MM.1S (cell line): Measurements from ENCODE around the gene TNRC18.
"Not testable (repeated sequence)": the region's sequence is repeated elsewhere in the genome, so short reads cannot be mapped to it uniquely, and the experiment has no call there.

Experiments used
- DNase-seq: peaks from one replicate; pipeline ENCODE4 v3.0.0-alpha.2; 2015
- H2AFZ ChIP-seq: fragments of 300-600 bp; sonication (generic); 2 replicates; pipeline ENCODE4 v1.6.0; 2016; ENCODE audit warnings: antibody characterized with exemption, low read length
- H3F3A ChIP-seq: fragments of 300-600 bp; sonication (generic); 2 replicates; pipeline ENCODE4 v1.6.1; 2016; ENCODE audit warnings: mild to moderate bottlenecking, antibody characterized with exemption, low read length, moderate library complexity, mixed read lengths; ENCODE audit not compliant: insufficient read depth
- H3K27ac ChIP-seq: fragments of 300-600 bp; sonication (generic); 2 replicates; pipeline ENCODE4 v1.5.1; 2016; ENCODE audit warnings: mild to moderate bottlenecking, low read length
- H3K27me3 ChIP-seq: fragments of 300-600 bp; sonication (generic); replicated peaks from 2 replicates; pipeline ENCODE4 v1.6.0; 2016; ENCODE audit warnings: low read length; ENCODE audit not compliant: insufficient read depth
- H3K36me3 ChIP-seq: fragments of 300-600 bp; sonication (generic); replicated peaks from 2 replicates; pipeline ENCODE4 v1.6.1; 2016; ENCODE audit warnings: mild to moderate bottlenecking, low read length, mixed read lengths; ENCODE audit not compliant: insufficient read depth
- H3K4me1 ChIP-seq: fragments of 300-600 bp; sonication (generic); 2 replicates; pipeline ENCODE4 v1.6.1; 2016; ENCODE audit warnings: low read length, mixed read lengths
- H3K4me2 ChIP-seq: fragments of 300-600 bp; sonication (generic); 2 replicates; pipeline ENCODE4 v1.6.0; 2016; ENCODE audit warnings: low read depth, low read length
- H3K4me3 ChIP-seq: fragments of 300-600 bp; sonication (generic); 2 replicates; pipeline ENCODE4 v1.5.1; 2016; ENCODE audit warnings: low read length, mixed read lengths
- H3K79me2 ChIP-seq: fragments of 300-600 bp; sonication (generic); 2 replicates; pipeline ENCODE4 v1.6.1; 2016; ENCODE audit warnings: mixed run types, low read length, mixed read lengths
- H3K9ac ChIP-seq: fragments of 300-600 bp; sonication (generic); 2 replicates; pipeline ENCODE4 v1.6.1; 2016; ENCODE audit warnings: low read length, mixed read lengths
- H3K9me2 ChIP-seq: fragments of 300-600 bp; sonication (generic); replicated peaks from 2 replicates; pipeline ENCODE4 v1.6.1; 2016; ENCODE audit warnings: mild to moderate bottlenecking, low read length, mixed read lengths; ENCODE audit not compliant: insufficient read depth
- H3K9me3 ChIP-seq: fragments of 300-600 bp; sonication (generic); replicated peaks from 2 replicates; pipeline ENCODE4 v1.6.1; 2016; ENCODE audit warnings: mild to moderate bottlenecking, low read length, mixed read lengths; ENCODE audit not compliant: insufficient read depth
- H4K20me1 ChIP-seq: fragments of 300-600 bp; sonication (generic); 2 replicates; pipeline ENCODE4 v1.6.1; 2016; ENCODE audit warnings: mild to moderate bottlenecking, low read length, moderate library complexity, mixed read lengths; ENCODE audit not compliant: insufficient read depth
- EZH2 ChIP-seq: fragments of 300-600 bp; sonication (generic); optimal IDR thresholded peaks from 2 replicates; pipeline ENCODE3; 2017; ENCODE audit warnings: low read depth, mild to moderate bottlenecking, antibody characterized with exemption, low read length, mixed read lengths
- EZH2phosphoT487 ChIP-seq: fragments of 300-600 bp; sonication (generic); IDR thresholded peaks from 2 replicates; pipeline ENCODE4 v1.6.1; 2018; ENCODE audit warnings: antibody characterized with exemption, low read length
- TF ChIP-seq, protein P1 (sequence below): fragments of 300-600 bp; sonication (generic); IDR thresholded peaks from 2 replicates; pipeline ENCODE4 v1.5.1; 2016; ENCODE audit warnings: antibody characterized with exemption, low read length, mixed read lengths

Gene TNRC18

DNA sequence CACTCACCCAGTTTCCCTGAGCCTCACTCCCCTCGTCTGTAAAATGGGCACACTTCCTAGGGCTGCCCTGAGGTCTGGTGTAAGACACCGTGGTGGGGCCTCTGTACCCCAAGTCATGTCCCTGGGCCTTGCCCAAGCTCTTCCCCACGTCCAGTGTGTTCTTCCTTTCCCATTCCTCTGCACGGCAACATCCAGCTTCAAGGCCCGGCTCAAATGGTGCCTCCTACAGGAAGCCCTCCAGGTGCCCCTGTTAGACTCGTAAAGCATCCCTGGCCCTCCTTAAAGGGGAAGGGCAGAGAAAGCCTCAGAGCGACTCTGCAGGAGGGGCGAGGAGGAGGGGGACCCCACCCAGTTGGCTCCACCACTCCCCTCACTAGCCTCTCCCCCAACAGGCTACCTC is 132.3 kb downstream of the TNRC18 start:
- no peaks in the 10 kb centered on the region for H3K9me2 ChIP-seq
- H3K36me3 ChIP-seq = no peaks in the 10 kb centered on the region
- H3K4me3 ChIP-seq = no peak overlapping the region
- no peaks in the 10 kb centered on the region for H3K79me2 ChIP-seq
- H3K4me1 ChIP-seq = no peaks in the 10 kb centered on the region
- no peak overlapping the region for H3K27ac ChIP-seq
- H4K20me1 ChIP-seq = no peaks in the 10 kb centered on the region
- no peaks in the 10 kb centered on the region for H3F3A ChIP-seq
- TF ChIP-seq EZH2 (no peak), EZH2phosphoT487 (no peak)
- TF ChIP-seq, protein P1, sequence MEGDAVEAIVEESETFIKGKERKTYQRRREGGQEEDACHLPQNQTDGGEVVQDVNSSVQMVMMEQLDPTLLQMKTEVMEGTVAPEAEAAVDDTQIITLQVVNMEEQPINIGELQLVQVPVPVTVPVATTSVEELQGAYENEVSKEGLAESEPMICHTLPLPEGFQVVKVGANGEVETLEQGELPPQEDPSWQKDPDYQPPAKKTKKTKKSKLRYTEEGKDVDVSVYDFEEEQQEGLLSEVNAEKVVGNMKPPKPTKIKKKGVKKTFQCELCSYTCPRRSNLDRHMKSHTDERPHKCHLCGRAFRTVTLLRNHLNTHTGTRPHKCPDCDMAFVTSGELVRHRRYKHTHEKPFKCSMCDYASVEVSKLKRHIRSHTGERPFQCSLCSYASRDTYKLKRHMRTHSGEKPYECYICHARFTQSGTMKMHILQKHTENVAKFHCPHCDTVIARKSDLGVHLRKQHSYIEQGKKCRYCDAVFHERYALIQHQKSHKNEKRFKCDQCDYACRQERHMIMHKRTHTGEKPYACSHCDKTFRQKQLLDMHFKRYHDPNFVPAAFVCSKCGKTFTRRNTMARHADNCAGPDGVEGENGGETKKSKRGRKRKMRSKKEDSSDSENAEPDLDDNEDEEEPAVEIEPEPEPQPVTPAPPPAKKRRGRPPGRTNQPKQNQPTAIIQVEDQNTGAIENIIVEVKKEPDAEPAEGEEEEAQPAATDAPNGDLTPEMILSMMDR = no peak
- no peaks in the 10 kb centered on the region for H3K9me3 ChIP-seq
- DNase-seq = no peak
- H3K4me2 ChIP-seq = no peak overlapping the region
- no peak overlapping the region for H3K9ac ChIP-seq
- H2AFZ ChIP-seq = no peak overlapping the region
- peaks cover 27% of the 10 kb centered on the region for H3K27me3 ChIP-seq

DNA sequence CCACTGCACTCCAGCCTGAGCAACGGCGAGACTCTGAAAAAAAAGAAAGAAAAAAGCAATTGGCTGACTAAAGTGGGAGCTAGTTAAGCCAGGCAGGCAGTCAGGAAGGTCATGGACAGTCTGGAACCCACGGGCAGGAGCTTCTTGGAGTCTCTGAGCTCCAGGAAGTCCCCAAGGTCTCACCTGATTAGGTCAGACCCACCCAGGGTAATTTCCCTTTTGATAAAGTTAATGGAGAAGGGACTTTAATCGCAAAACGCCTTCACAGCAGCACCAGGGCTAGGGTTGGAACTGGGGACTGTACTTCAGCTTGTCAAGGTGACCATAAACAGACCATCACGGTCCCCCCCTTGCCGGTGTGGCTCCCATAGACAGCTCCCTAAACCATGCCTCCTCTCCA is 134.3 kb downstream of the TNRC18 start:
- Histone ChIP-seq H3K27me3 (peaks cover 25% of the 10 kb centered on the region), H3K4me2 (no peak overlapping the region), H3K27ac (no peak overlapping the region), H3K9me2 (no peaks in the 10 kb centered on the region), H3K9me3 (no peaks in the 10 kb centered on the region), H3K4me3 (no peak overlapping the region), H4K20me1 (no peaks in the 10 kb centered on the region), H3F3A (no peaks in the 10 kb centered on the region), H2AFZ (no peak overlapping the region), H3K36me3 (no peaks in the 10 kb centered on the region), H3K79me2 (no peaks in the 10 kb centered on the region), H3K4me1 (no peaks in the 10 kb centered on the region), H3K9ac (no peak overlapping the region)
- TF ChIP-seq EZH2 (no peak), EZH2phosphoT487 (no peak)
- TF ChIP-seq, protein P1 = no peak
- DNase-seq = no peak

DNA sequence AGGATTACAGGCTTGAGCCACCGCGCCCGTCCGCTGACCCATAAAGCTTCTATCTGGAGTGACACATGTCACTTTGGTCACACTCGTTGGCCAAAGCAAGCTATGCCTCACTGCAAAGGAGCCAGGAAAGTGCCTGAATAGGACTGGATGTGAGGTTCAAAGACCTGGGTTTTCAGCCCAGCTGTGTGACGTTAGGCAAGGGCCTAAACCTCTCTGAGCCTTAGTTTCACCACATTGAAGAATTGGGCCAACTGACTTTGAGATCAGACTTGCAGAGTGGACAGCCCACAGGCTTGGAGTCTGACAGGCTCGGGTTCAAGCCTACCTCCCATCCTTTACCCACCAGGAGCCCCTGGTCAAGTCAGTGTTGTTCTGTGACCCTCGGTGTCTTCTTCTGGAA is 135.1 kb downstream of the TNRC18 start:
- H3K9me3 ChIP-seq, H3K4me1 ChIP-seq, H4K20me1 ChIP-seq, H3K36me3 ChIP-seq, H3K9ac ChIP-seq, H3K9me2 ChIP-seq, H3K27ac ChIP-seq, H3K4me2 ChIP-seq, H3K4me3 ChIP-seq, H3K79me2 ChIP-seq, DNase-seq, H2AFZ ChIP-seq, H3F3A ChIP-seq: not testable (repeated sequence)
- peaks cover 31% of the 10 kb centered on the region for H3K27me3 ChIP-seq

DNA sequence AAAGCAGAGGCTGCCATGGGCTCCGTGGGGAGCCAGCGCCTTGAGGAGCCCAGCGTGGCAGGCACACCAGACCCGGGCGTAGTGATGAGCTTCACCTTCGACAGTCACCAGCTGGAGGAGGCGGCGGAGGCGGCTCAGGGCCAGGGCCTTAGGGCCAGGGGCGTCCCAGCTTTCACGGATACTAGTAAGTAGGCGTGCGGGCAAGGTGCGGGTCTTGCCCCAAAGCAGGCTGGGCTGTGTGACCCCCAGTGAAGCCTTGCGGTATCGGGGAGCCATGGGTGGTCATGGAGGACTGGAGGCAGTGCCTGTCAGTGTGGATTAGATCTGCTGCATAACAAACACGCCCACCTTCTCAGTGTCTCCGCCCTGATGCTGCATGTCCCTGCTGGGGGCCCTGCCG is 135.8 kb downstream of the TNRC18 start:
- Histone ChIP-seq H2AFZ (no peak overlapping the region), H3K36me3 (no peaks in the 10 kb centered on the region), H3F3A (no peaks in the 10 kb centered on the region), H3K27ac (no peak overlapping the region), H4K20me1 (no peaks in the 10 kb centered on the region), H3K4me1 (no peaks in the 10 kb centered on the region), H3K4me3 (no peak overlapping the region), H3K9ac (no peak overlapping the region), H3K79me2 (no peaks in the 10 kb centered on the region), H3K27me3 (peaks cover 35% of the 10 kb centered on the region), H3K9me3 (no peaks in the 10 kb centered on the region), H3K9me2 (no peaks in the 10 kb centered on the region), H3K4me2 (no peak overlapping the region)
- no peak for DNase-seq
- TF ChIP-seq EZH2 = no peak
- no peak for TF ChIP-seq EZH2phosphoT487
- TF ChIP-seq, protein P1 = no peak

DNA sequence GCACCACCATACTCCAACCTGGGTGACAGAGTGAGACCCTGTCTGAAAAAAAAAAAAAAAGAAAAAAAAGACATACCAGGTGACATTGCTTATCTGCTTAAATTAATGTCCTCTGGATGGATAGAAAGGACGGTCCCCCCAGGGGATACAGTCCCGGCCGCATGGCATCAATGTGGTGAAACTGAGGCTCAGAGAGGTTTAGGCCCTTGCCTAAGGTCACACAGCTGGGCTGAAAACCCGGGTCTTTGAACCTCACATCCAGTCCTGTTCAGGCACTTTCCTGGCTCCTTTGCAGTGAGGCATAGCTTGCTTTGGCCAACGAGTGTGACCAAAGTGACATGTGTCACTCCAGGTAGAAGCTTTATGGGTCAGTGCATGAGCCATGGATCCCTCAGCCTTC is 136.3 kb downstream of the TNRC18 start:
- H3F3A ChIP-seq, H4K20me1 ChIP-seq, H3K4me1 ChIP-seq, H3K79me2 ChIP-seq, H3K9me3 ChIP-seq, DNase-seq, H3K4me2 ChIP-seq, H3K9ac ChIP-seq, H2AFZ ChIP-seq, H3K36me3 ChIP-seq, H3K9me2 ChIP-seq, H3K4me3 ChIP-seq, H3K27ac ChIP-seq: not testable (repeated sequence)
- peaks cover 35% of the 10 kb centered on the region for H3K27me3 ChIP-seq
